ENCODE data around the gene ASPG.
"Not testable (repeated sequence)": the region's sequence is repeated elsewhere in the genome, so short reads cannot be mapped to it uniquely, and the experiment has no call there.

The ASPG gene

DNA sequence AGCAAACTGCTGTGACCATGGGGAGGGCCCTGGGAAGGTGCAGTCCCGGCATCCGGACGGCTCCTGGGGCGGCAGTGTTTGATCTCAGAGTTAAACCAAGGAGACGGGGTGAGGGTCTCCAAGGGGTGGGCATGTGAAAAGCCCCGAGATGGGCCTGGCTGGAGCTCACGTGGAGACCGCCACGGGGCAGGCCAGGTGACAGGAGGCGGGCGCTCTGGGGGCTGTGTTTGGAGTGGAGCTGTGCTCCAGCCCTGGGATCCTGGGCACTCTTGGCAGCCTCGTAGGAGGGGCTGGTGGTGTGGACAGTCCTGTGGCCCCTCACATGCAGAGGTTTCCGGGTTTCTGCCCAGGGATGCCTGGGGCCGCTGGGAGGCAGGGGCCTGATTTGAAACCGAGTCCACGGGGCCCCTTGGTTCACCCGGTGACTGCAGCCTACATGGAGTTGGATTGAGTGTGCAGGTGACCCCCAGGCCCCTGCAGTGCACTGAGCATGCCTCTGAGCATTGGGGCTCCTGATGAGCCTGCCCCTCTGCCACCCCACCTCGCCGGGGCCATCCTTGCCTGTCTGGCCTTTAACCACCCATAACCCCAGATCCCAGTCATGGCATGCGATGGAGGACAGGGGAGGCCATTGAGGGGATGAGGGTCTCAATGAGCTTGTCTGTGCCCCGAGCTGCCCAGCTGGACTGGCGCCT is 61.3 kb downstream of the ASPG start:
- no peak for DNase-seq (ENCODE audit: low spot score)

DNA sequence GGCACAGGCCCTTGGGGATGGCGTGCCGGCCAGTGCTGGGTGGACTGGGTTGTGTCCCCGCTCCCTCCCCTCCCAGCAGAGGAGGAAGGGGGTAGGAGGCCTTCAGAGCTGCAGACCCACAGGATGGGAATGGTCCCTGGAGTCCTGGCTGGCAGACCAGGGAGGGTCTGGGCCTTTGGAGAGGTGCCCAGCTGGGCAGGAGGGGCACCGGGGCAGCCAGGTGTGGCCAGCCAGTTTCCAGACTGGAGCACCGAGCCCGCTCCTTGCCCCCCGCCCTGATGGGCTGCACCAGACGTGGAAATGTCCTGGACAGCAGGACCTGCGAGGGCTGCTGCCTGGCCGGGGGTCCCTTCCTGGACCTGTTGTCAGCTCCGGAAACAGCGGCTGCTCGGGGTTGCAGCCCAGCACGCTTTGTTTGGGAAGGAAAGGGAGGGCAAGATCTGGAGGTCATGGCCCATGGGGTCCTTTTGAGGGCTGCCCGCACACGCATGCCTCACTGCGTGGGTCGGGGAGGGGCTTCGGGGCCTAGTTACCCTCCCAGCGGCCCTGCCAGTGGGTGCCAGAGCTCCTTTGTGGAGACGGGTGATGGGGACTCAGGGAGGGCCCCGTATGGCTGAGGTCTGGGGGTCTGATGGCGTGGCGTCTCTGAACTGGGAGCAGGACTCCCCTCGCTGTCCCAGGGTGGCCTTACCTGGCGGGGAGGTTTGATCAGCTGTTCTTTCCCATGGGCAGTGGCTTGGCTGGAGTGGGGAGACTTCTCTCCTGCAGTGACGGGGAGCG is 62.0 kb downstream of the ASPG start:
- no peak for DNase-seq (ENCODE audit: low spot score)

DNA sequence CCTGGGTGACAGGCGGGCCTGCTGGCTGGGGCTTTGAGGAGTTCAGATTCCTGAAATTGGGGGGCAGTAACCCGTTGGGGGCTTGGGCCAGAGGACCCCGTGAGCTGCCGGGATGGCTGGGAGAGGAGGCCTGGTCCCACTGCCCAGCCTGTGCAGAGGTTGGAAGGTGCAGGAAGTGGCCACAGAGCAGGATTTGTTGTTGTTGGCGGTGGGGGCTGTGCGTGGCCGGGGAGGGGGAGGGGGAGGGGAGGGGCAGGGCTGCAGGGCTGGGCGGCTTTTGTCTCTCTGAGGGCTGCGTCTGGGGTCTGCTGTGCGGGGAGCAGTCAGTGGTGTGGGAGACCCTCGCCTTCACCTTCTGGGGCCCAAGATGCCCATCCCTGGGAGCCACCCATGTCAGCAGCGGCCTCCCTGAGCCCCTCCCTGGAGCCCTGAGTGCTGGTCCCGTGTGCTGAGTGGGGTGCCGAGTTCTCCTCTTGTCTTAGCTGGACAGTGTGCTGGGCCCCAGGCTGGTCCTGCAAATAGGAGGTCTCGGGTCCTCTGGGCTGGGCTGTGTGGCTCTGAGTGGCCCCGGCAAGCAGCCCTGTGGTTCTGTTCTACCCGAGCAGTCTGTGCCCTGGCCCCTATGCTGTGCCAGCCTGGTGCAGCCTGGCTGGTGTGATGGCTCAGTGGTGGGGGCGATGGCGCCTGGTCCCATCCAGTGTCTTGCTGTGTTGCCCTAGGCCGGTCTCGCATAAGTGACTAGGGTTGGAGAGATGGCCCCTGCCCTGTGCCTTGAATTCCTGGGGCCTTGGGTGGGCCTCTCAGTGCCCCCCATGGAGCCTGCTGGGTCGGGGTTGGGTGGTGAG is 63.2 kb downstream of the ASPG start:
- no peak for DNase-seq (ENCODE audit: low spot score)

- DNase-seq (ENCODE audit: low spot score): no peak
These were observed 63.7 kb downstream of the ASPG start for GRCh38 chr14:104149278-104149595.

GRCh38 chr14:104149617-104150135 is 64.2 kb downstream of the ASPG start:
- DNase-seq (ENCODE audit: low spot score): no peak

- peak; percentile 60 for DNase-seq (ENCODE audit: low spot score)
These were observed 64.9 kb downstream of the ASPG start for GRCh38 chr14:104150136-104151025.

GRCh38 chr14:104151026-104151381 is 65.5 kb downstream of the ASPG start:
- no peak for DNase-seq (ENCODE audit: low spot score)

DNA sequence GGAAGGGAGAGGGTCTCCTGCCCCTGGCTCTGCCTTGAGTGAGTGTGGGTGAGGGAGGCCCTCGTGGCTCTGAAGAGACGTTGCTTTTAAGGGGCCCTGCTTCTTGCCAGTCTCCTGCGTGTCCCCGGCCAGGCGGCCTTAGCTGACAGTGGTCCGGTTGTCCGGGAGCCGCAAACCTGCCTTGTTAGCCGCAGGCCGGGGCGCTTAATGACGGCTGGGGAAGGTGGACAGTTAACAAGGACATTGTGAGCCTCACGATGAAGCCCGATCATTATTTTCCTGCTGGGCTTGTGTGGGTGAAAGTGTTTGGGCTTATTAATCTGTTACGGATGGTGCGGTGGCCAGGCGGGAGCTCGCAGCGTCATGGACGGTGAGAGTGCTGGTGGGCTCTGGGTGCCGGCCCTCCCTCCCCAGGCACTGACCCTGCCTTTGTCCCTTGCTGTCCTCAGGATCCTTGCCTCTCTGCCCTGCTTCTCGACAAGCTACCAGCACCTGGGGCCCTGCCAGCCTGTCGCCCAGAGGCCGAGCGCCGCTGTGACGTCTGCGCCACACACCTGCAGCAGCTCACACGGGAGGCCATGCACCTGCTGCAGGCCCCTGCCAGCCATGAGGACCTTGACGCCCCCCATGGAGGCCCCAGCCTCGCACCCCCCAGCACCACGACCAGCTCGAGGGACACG is 66.2 kb downstream of the ASPG start:
- no peak for DNase-seq (ENCODE audit: low spot score)

GRCh38 chr14:104152246-104152575 is 66.7 kb downstream of the ASPG start:
- no peak for DNase-seq (ENCODE audit: low spot score)

GRCh38 chr14:104152686-104153393 is 67.3 kb downstream of the ASPG start:
- no peak for DNase-seq (ENCODE audit: low spot score)

- not testable (repeated sequence) for DNase-seq (ENCODE audit: low spot score)
These were observed 67.9 kb downstream of the ASPG start for GRCh38 chr14:104153394-104153755.

GRCh38 chr14:104154246-104154645 is 68.7 kb downstream of the ASPG start:
- no peak for DNase-seq (ENCODE audit: low spot score)

GRCh38 chr14:104155513-104155912 is 70.0 kb downstream of the ASPG start:
- no peak for DNase-seq (ENCODE audit: low spot score)

- DNase-seq (ENCODE audit: low spot score): no peak
These were observed 70.6 kb downstream of the ASPG start for GRCh38 chr14:104156142-104156541.

DNA sequence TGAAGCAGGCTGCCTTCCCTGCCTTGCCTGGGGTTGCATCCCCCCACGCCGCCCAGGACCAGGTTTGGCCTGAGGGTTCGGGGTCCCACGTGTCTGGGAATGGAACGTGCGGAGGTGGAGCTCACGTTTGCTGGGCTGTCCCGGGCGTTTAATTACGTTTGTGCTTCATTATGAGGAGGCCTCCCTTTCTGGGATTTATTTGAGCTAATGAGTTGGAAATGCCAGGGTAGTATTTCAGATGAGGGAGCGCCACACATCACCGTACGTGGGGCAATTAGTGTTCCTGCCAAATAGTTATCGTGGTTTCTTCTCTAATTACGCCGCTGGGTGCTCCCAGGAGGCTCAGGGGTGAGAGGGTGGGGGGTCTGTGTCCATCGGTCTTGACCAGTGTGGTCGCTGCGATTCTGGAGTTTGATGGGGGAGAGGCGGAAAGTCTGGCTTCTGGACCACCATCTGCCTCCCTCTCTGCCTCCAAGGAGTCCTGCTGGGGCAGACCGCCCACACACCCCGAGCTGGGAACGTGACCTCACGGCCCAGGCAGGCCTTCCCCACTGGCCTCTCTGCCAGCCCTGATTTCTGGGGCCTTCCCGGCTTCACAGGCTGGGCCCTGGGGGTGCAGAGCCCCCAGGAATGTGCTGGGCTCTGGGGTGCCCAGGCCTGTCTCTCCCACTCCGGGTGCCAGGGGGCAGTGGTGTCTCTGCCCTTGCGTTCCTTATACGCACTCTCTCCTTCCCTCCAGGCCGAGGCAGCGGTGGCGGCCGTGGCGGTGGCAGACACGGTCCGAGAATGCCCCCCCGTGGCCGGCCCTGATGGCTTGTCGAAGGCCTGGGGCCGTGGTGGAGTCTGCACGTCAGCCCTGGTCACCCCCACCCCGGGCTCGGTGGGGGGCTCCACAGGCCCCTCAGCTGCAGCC is 71.8 kb downstream of the ASPG start:
- no peak for DNase-seq (ENCODE audit: low spot score)

DNA sequence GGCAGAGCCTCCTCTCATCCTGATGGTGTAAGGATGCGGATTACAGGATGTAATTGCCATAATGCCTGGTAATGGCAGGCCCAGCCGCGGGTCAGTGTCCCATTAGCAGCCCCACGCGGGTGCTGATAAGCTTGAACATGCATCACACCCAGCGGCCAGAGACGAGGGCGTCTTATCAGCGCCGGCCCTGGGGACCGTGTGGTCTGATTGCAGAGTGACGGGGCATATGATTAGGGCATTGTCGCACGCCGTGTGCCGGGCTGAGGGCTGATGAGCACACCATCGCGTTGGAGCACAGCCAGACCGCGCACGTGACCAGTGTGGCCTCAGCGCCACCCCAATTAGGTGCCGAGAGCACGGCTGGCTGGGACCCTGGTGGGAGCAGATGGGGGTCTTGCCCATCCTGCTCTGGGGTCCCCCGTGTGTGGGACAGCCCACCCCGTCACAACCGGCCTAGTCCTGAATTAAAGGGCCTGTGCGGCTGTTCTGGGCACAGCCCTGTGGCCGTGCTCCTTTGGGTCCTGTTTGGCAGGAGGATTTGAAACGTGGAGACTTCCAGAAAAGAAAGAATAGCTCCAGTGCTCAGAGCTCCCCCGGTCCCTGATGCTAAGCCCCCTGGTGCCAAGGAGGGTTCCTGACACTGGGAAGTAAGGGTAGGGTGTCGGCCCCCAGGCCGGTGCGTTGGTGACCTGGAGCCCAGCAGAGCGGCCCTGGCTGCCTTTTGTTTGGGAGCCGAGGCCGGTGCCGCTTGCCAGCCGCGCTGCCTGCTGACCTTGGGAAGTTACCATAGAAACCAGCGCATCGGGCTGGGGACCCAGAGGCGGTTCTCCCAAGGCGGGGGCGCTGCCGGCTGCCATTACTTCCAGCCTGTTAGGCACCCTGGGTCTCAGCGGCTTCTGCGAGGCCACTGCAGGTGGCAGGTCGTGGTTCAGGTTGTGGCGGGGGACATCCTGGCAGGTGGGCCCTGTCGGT is 73.6 kb downstream of the ASPG start:
- DNase-seq (ENCODE audit: low spot score): no peak

DNA sequence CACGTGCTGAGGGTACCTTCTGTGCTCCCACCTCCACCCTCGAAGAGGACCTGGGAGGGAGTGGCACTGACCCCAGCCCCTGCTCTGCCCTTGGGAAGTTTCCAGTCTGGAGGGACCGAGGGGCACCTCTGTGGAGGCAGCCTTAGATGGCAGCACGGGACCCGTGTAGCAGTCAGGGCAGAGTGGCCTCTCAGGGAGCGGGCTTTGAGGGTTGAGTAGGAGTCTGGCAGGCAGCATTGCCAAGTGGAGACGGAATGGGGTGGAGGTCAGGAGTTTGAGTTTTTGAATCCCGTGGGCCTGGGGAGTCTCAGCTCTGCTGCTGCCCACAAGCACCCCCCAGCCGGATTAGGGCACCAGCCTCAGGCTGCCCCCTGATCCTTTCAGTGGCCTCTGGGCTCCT is 74.5 kb downstream of the ASPG start:
- no peak for DNase-seq (ENCODE audit: low spot score)

DNA sequence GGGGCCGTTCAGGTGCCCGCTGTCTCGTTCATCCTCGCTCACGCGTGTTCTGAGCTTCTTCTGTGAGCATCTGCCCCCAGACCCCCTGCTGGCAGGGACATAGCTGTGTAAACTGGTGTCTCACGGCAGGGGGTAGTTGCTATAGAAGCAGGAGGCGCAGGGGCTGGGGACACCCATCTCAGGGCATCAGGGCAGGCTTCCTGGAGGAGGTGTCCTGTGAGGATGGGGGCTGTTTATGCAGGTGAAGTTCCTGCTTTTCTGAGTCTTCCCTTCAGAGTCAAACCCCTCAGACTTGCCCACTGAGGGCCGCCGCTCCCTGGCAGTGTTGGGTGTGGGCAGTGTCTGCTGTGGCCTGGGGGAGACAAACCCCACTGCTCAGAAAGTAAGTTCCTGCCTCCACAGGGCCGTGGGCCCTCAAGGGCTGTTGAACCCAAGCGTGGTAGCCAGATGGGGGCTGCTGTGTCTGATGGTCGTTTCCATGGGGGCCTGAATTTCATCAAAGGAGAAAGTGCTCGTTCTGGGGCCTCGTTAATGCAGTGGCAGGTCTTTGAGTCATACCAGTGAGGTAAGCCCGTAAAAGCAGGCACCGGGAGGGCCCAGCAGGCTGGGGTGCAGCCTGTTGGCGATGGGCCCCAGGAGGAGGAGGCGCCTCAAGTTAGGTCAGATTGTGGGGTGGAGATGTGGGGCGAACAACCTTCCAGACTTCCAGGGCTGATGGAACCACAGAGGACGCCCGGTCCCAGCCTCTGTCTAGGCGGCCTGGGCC is 76.3 kb downstream of the ASPG start:
- DNase-seq (ENCODE audit: low spot score): no peak
